COR-L47 (cell line): ENCODE results near the gene ANAPC4.
"Not testable (repeated sequence)": the region's sequence is repeated elsewhere in the genome, so short reads cannot be mapped to it uniquely, and the experiment has no call there.

Experiments
- DNase-seq: peaks from one replicate; lab custom pipeline; 2025; lab: John Stamatoyannopoulos, UW

The ANAPC4 gene

GRCh38 chr4:25376754-25377571 lies at the start of gene ANAPC4:
TSS of gene ANAPC4 (plus strand) at chr4:25377263. CDS start at chr4:25377428, 165 bp downstream.
- DNase-seq = peak; percentile 92

GRCh38 chr4:25328463-25328862 lies 48.6 kb upstream of the ANAPC4 start:
- DNase-seq = not testable (repeated sequence)

GRCh38 chr4:25330335-25330734 lies 46.7 kb upstream of the ANAPC4 start:
- DNase-seq = no peak

GRCh38 chr4:25330905-25331808 lies 45.9 kb upstream of the ANAPC4 start:
- DNase-seq = no peak

- DNase-seq = no peak
These were observed 33.4 kb upstream of the ANAPC4 start for GRCh38 chr4:25343671-25344070.

- DNase-seq = no peak
These were observed 31.3 kb upstream of the ANAPC4 start for GRCh38 chr4:25345744-25346143.

GRCh38 chr4:25346913-25347312 lies 30.1 kb upstream of the ANAPC4 start:
- no peak for DNase-seq

- DNase-seq = no peak
These were observed 29.6 kb upstream of the ANAPC4 start for GRCh38 chr4:25347473-25347872.

- no peak for DNase-seq
These were observed 29.1 kb upstream of the ANAPC4 start for GRCh38 chr4:25347971-25348370.

- DNase-seq = no peak
These were observed 26.5 kb upstream of the ANAPC4 start for GRCh38 chr4:25350561-25350960.

- no peak for DNase-seq
These were observed 25.2 kb upstream of the ANAPC4 start for GRCh38 chr4:25351777-25352416.

GRCh38 chr4:25356068-25356467 lies 21.0 kb upstream of the ANAPC4 start:
- no peak for DNase-seq

GRCh38 chr4:25358515-25359275 lies 18.4 kb upstream of the ANAPC4 start:
- peak; percentile 19 for DNase-seq

GRCh38 chr4:25361253-25361652 lies 15.8 kb upstream of the ANAPC4 start:
- peak; percentile 26 for DNase-seq

- DNase-seq = peak; percentile 47
These were observed 9.9 kb upstream of the ANAPC4 start for GRCh38 chr4:25367004-25367621.

- no peak for DNase-seq
These were observed 9.2 kb upstream of the ANAPC4 start for GRCh38 chr4:25367877-25368276.

GRCh38 chr4:25368315-25368714 lies 8.7 kb upstream of the ANAPC4 start:
- no peak for DNase-seq

- peak; percentile 70 for DNase-seq
These were observed 6.8 kb upstream of the ANAPC4 start for GRCh38 chr4:25370242-25370641.

- DNase-seq = not testable (repeated sequence)
These were observed 4.5 kb upstream of the ANAPC4 start for GRCh38 chr4:25372549-25372948.

GRCh38 chr4:25377572-25378436 lies 741 bp downstream of the ANAPC4 start:
- no peak for DNase-seq
